CD4-positive, alpha-beta T cell treated with Interleukin-17A for 1 hour (primary cell): ENCODE data around the gene ABCA4.
"Not testable (repeated sequence)": the region's sequence is repeated elsewhere in the genome, so short reads cannot be mapped to it uniquely, and the experiment has no call there.

Source experiments
- DNase-seq: peaks from one replicate; pipeline ENCODE4 v3.0.0-alpha.2; 2020

The ABCA4 gene

DNA sequence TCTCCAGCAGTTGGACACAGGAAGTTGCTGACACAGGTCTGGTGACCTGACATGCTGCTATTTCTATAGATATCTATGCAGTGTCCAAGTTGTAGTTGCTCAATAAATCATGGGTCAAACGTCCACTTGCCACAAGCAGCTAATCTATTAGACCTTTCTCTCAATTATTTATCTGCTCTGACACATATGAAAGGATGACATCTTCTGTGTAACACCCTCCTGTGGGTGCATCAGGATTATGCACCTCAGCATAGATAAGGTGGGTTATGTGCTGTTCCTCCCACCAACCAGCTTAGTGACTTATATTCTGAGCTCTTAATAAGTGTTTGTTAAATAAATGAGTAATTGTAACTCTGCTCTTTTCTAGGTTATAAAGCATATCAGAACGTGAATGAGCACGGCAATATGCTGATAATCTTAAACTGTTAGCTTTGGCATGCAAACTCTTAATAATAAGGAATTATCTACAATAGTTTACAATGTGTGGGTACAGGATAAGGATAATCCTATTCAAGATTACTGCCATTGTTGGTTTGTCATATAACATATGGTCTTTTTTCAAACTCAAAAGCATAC is 121.0 kb downstream of the ABCA4 start:
- DNase-seq, result no peak

DNA sequence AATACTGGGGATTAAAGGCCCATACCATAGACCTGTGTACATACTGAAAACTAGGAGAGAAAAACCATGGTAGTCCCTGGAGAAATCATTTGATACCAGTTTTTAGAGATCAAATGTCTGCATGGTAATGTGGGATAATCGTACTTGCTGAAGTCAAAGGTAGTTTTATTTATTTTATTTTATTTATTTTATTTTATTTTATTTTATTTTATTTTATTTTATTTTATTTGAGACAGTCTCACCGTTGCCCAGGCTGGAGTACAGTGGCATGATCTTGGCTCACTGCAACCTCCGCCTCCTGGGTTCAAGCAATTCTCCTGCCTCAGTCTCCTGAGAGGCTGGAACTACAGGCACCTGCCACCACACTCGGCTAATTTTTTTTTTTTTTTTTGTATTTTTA is 122.4 kb downstream of the ABCA4 start:
- not testable (repeated sequence) for DNase-seq

DNA sequence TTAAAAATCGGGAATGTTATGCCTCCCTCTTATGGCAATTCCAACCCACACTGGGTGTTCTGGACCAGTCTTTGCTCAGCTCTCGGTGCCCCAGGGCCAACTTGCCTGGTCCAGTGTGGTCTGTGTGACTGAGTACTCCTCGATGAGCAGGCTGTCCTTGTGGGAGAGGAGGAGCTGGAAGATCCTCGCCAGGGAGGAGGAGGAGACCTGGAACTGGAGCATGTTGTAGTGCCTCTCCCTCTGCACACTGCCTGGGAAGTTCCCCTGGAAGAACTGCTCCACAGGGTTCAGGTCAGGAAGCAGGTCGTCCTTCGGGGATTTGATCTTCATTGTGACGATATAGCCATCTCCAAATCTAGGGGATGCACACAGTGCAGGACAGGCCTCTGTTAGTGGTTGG is 123.2 kb downstream of the ABCA4 start:
- no peak for DNase-seq

DNA sequence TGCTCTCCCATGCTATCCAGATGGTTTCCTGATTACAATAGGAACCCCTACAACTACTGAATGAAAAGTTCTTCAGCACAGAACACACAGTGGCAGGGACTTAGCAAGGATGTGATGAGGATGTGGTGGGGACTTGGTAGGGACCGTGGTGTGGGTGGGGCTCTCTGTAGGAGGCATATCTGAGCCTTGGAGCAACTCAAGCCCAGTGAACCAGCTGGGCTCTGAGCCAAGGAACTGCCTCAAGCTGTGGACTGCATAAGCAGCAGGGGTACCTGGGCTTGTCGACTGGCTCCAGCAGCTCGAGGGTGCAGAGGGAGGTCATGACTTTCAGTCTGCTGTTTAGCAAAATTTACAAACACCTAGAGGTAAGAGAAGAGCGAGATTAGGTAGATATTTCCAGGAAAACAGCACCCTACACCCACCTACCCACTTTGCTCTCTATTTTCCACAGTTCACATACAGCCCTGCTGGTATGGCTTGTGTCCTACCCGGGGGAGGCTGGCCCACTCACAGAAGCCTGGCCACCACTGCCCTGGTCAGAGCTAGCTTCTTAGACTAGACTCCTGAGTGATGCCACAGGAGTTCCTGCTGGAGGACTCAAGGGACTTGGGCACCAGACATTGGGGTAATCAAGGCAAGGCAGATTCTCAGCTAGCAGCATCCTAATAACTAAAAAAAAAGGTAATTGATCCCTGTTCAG is 125.0 kb downstream of the ABCA4 start:
- DNase-seq, result no peak

DNA sequence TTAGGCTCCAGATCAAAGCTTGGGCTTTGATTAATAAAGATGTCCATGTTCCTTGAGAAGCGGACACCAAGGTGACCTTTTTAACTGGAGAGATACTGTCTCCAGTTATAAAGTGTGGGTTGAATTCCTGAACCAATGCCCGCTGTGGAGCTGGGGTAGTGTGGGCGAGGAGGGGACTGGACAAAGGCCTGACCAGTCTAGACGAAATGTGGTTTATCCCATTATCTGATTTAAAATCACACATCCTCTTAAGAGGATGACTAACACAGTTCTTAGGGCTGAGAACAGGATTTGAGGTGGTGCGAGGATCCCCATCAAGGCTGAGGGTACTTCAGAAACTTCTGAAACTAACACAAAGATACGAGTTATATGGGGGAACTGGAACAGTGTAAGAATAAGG is 127.2 kb downstream of the ABCA4 start:
- no peak for DNase-seq

DNA sequence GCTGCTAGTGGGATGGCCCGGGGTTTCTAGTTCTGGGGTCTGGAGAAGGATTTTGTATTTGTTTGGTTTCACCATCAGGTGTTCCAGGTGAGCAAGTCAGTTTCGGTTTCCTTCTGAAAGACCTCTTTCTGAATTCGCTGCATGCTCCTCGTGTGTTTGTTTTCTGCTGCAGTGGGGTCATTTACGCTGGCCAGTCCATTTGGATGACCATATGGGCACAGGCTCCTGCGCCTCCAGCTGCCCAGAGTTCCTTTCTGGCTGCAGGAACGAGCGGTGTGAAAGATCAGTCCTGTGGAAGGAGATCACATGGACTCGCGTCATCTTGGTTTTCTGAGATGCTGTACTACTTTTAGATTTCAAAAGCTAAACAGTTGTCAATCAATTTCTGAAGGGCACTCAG is 128.0 kb downstream of the ABCA4 start:
- DNase-seq, result no peak

DNA sequence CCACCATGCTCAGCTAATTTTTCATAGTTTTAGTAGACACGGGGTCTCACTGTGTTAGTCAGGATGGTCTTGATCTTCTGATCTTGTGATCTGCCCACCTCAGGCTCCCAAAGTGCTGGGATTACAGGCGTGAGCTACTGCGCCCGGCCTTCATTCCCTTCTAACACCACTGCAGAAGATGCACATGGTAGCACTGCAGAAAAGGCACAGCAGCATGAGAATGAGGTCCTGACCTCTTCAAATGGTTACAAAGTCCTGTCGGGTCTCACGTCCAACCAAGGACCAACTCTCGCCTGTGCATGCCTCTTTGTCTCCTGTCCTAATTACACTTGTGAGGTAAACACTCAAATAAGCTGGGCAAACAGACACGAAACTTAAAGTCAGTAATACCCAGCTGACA is 128.8 kb downstream of the ABCA4 start:
- no peak for DNase-seq

DNA sequence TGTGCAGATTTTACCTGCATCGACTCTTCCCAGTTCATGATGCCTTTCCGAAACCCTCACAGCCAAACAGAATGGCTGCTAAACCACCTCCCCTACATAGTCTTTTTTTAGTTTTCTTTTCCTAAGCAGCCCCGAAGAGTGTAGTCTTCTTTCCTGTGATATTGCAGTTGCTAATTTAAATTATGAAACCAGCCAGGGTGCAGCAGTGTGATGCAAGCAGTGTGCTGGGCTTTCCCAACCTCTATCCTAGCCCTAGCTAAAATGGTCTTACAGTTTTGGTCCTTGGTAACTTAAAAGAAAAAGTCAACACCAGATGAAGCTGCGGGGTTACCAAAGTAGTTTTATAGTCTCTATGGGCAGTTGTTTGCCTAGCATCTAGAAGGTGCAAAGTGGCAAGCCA is 129.7 kb downstream of the ABCA4 start:
- no peak for DNase-seq

DNA sequence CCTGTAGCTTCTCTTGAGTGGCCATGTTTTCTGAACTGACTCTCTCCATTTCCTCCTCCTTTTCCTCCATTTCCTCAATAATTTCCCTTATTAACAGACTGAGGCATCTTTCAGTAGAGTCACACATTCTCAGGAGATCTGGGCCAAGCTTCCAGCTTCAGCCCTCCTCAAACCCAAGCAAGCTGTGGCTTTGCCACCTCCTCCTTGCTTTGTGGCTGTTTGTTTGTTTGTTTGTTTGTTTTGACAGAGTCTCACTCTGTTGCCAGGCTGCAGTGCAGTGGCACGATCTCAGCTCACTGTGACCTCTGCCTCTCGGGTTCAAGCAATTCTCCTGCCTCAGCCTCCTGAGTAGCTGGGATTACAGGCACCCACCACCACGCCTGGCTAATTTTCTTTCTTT is 130.5 kb downstream of the ABCA4 start:
- not testable (repeated sequence) for DNase-seq

DNA sequence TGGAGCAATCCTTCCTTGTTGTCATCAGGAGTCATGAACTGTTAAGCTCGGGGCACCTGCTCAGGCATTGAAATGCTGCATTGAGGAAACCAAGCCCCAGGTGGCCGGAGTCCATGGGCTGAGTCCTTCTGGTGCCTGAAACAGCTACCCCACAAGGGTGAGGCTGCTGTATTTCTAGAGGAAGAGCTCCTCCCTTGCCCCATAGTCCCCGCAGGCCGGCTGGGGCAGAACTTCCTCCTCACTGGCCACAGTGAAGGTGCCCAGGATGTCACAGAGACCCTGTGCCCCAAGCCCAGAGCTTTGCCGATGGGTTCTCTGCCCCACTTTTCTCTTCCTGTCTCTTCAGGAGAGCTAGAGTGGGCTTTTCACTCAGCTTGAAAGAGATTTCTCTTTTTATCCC is 130.9 kb downstream of the ABCA4 start:
- DNase-seq, result no peak

DNA sequence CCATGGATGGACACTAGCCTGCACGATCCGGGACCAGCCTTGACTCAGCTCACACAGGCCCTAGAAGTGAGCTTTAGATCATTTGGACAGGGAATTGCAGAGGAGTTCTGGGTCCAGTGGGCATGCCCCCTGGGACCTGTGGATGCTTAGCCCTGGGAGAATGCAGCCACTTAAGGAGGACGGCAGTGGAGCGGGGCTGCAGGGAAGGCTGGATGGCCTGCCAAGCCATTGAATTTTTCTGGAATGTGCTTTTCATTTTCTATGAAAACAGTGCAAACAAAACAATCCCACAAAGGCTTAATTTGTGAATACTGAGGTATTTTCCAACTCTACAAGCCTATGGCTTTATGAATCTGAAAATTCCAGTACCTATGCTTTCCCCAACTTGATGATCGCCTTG is 131.3 kb downstream of the ABCA4 start:
- DNase-seq, result no peak

DNA sequence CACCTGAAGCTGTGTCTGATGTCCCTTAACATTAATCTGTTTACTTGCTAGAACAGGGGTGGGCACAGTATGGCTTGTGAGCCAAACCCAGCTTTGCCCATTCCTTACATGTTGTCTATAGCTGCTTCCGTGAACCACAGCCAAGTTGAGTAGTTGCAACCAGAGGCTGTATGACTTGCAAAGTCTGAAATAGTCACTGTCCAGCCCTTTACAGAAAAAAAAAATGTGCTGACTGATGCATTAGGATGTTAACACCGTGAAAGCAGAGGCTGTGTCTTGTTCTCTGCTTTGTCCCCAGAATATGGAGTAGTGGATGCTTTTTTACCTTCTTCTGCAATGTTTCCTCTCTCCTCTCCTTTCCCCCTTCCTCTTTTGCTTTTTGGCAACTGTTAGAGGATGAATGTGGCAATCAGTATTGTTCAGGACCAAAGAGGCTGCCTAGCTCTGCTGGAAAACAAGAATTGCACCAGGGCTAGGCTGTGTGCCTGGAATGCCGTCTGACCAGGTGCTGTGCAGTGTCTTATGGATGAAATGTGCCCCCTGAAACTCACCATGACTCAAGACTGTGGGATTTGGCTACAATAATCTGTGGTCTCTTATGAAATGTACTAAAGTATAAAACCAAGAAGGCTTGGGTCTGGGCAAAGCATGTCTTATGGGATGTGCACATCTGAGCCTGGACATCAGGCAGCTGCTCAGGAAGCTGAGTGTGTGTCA is 132.2 kb downstream of the ABCA4 start:
- DNase-seq, result no peak

DNA sequence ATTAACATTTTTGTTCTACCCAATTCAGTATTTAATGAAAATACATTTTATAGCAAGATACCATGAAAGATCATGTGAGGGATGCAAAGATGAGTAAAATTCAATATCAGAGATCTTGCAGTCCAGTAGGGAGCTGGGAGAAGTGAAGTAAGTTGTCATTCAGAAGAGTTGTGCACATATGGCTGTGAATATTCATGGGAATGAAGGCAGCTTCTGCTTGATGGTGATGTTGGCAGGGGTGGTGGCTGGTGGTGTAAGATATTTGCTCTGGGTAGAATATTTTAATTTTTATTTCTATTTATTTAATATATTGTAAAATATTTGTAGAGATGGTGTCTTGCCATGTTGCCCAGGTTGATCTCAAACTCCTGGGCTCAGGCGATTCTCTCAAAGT is 139.7 kb downstream of the ABCA4 start:
- DNase-seq, result no peak

DNA sequence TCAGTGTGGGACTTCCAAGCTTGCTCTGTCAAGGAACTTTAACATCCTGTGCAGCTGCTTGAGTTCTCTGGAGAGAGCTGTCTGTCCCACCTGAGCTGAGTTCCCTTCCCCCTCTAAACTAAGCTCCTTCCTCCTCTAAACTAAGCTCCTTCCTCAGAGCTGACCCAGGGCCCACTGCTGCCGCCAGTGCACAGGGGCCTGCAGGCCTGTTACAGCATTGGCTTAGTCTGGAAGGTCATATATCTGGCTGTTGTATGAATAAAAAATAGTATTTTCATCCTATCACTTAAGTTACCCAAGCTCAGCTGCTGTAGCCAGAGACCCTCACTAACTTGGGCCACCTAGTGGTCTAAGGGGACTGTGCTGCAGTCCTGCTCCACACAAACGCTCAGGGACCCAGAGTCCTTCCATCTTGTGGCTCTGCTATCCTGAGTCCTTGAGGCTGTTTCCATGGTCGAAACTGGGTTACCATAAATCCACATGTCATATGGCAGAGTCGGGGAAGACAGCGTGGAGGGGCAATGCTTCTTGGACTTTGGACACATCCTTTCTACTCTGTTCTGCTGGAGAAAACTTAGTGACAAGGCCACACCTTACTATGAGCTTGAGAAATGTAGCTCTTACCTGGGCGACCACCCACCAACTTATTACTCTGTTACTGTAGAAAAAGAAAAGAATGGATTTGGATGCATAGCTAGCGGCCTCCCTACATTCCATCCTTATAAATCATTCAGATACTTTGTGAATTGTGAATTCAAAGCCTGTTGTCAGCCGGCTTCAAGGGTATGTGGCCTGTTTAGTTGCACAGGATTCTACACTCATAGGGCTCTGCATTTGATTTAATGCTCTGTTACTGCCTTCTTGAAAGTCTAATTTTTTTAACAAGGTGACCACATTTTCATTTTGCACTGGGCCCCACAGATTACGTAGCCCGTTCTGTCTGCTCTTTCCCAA is 140.4 kb downstream of the ABCA4 start:
- DNase-seq, result no peak

DNA sequence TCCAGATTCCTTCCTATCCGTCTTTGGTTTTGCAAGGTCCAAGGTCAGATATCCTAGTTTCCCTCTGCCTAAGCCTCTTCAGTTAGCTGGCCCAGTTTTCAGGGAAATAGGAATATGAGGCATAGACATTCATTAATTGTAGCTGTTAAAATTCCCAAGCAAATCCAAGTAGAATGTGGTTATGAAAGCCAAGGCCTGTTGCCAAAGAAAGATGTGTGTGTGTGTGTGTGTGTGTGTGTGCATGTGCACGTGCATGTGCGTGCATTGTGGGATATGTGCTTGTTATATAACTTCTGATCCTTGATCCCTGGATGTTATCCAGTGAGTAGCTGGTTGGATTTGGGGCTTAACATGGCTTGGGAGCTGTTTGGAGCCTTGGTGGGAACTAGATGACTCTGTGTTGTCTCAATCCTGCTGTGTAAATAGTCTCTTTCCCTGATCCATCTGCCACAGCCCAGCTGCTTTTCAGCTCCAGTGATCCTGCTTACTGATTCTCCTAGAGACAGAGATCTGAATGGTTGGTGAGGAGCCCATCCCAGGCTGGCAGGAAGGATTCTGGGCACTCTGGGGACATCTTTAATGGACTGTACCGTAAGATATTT is 141.1 kb downstream of the ABCA4 start:
- DNase-seq, result no peak

DNA sequence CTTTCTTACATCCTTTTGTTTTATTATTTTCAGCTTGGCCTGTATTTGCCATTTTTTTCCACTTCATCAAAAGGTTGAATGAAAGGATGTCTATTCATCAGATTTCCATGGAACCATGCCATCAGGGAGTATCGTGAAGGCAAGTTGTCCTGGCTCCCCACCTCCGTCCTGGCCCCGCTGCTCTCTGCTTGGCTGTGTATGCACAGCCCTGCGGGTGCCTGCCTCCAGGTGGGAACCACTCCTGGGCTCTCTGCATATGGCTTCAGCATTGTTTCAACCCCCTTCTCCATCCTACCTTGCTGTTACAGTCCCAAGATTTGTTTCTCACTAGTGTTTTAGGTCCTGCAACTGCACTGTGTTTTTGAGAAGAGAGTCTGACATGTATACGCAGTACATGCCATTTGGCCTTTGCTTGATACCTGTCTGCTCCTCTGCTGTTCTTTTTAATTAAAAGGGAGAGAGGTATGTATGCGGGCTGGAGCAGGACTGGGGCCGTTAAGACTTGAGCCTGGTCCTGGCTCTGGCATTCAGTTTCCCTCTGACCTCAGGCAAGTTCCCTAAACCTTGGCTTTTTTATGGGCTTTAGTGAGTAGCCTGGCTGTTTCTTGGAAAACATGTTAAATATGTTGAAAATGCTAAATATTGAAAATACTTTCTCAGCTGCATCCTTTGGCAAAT is 141.8 kb downstream of the ABCA4 start:
- no peak for DNase-seq

DNA sequence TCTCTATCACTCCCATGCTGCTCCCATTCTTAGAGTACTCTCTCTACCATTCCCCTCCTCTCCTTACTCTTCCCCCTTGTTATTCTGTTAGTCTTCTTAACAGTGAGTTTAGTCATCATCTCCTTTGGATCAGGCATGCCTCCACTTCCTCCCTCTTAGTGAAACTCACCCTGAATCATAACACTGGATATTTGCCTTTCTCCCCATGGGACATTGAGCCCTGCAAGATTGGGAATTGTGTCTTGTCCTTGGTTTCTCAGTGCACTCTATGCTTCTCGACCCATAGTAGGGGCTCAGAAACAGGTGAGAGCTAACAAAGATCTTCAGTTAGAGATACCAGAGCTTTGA is 143.4 kb downstream of the ABCA4 start:
- DNase-seq, result no peak

DNA sequence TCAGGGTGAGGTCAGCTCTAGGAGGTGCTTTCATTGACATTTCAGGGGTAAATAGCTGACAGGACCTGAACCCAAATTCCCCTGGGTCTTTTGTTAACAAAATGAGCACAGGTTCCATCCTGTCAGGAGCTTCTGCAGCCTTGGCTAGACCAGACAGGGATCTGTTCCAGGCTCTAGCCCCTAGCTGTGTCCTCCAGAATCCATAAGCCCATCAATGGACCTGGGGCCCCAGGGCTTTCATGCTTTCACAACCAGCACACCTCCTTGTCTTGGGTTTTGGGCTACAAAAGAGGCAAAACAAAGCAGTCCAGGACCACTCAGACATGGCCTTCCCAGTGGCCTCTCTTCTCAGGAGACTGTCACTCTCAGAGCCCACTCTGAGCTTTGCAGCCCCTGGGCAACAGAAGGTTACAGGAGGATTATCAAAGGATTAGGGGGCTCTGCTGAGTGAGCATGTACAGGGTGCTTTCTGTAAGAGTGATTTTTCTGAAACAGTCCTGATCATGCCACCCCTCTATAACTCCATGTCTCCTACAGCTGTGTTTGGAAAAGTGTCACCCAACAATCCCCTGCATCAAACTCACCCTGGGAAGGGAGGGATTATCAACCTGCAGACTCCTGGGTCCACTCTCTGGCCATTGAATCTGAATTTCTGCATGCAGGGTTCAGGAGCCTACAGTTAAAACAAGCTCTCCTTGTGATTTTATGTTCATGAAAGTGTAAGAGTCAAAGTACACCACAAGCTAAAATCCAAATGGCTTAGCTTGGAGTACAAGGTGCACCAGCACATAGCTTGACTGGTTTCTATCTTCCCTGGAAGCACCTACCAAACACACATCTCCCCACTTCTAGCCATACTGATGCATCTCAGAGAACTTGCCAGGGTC is 144.0 kb downstream of the ABCA4 start:
- no peak for DNase-seq

DNA sequence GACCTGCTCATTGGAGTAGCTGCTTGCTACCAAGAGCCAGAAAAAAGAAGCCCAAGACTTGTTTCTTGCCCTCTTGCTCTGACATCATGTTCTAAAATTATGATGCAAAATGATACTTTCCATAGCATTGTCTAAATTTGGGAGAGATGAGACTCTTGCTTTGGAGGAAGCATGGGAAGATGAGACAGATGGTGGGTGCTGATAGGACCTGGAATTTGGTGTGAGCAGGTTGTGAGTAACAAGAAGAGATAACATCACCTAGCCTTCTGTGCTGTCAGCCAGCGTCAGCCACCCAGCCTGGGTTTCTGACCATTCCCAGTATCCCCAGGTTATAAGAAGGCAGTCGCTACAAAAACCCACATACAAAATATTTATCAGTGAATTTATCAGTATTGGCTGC is 144.7 kb downstream of the ABCA4 start:
- DNase-seq, result no peak

DNA sequence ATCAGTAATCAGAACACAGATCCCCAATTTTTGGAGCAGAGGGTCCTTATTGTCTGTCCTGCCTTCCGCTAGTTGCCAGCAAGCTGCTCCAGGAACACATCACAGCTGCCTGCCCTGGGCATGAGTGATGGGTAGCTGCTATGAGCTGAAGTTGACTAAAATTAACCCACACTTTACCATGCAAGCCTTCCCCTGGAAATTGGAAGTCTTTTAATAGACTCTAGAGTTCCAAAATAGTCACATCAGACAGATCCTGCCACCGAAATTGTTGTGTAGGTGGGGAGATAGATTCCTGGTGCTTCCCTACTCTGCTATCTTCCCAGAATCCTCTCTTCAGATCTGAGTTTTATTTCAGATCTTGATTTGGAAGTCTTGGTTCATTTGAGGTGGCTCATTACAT is 148.6 kb downstream of the ABCA4 start:
- DNase-seq, result no peak

DNA sequence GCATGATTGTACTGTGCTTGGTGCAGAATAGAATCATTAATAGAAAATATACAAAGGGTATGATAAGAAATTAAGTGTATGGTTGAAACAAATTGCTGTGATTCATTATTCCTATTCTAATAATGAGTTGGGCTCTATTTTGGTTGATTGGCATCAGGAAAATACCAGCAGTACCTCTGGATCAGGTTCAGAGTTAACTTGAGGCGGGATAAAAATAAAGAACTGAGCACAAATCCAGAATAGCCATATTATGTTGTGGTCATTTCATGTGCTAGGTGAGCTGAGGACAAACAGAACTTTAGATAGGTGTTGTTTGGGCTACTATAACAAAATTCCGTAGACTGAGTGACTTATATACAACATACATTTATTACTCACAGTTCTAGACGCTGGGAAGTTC is 151.1 kb downstream of the ABCA4 start:
- DNase-seq, result no peak
